Right cardiac atrium (tissue), 5 donors: ENCODE data around the gene MAP2K5. TPM values are rescaled to one million over a fixed set of nuclear protein-coding genes. Genes with fewer than 3 reads are reported as not detected.
"Not testable (repeated sequence)": the region's sequence is repeated elsewhere in the genome, so short reads cannot be mapped to it uniquely, and the experiment has no call there.

ENCODE experiments used
- ATAC-seq, 2 donors: fragments of 200-7000 bp; cut with Tn5 transposase; one replicate each; pipeline versions ENCODE4 v1.8.0 to v1.9.1; 2020; ENCODE audit warnings: moderate library complexity in 2 of 2, mild to moderate bottlenecking in 1 of 2
- DNase-seq, 3 donors: peaks; one replicate each; pipeline ENCODE4 v3.0.0-alpha.2; 2020
- H3K27ac ChIP-seq: one replicate; pipeline ENCODE4 v1.5.1; 2013; ENCODE audit warnings: mild to moderate bottlenecking, low read length, control low read depth, moderate library complexity
- H3K27me3 ChIP-seq: one replicate; pipeline ENCODE4 v1.6.1; 2013; ENCODE audit not compliant: control insufficient read depth, insufficient read depth
- H3K4me1 ChIP-seq: one replicate; pipeline ENCODE4 v1.6.1; 2013; ENCODE audit warnings: low read length; ENCODE audit not compliant: control insufficient read depth, insufficient read depth
- H3K4me3 ChIP-seq: one replicate; pipeline ENCODE4 v1.5.1; 2013; ENCODE audit warnings: low read length, control low read depth
- H3K9me3 ChIP-seq: one replicate; pipeline ENCODE4 v1.6.1; 2013; ENCODE audit warnings: low read length; ENCODE audit not compliant: control insufficient read depth
- WGBS: extraction: QIAGEN DNeasy Blood & Tissue Kit; methylation state at CpG from one replicate; pipeline ENCODE4 v1.1.7; 2013; 5-methylcytosine and 5-hydroxymethylcytosine counted together
- intact Hi-C, 4 donors: fragments of 100-400 bp; cut with DNase I; formaldehyde crosslinking; loops; one replicate each; pipeline versions ENCODE4 v1.11.0 to v1.14.0; 2022 to 2023
- polyA plus RNA-seq: library from polyadenylated mRNA; stranded (reverse); fragments of 200-250 nt; gene quantifications from one replicate; pipeline ENCODE4 v1.2.3, GENCODE V29; 2013
- total RNA-seq, 4 donors: library from RNA; stranded (reverse); fragmentation: NEBNext Ultra II Directional; extraction: Animal tissue kit (Norgen Biotek cat#: 25700); gene quantifications; one replicate each; pipeline ENCODE4 v1.2.1, GENCODE V29; 2021
- donor health status: healthy with polysubstance abuse.
- donor health status: DM: no; HTN: yes; CAD: no.
- donor health status: DM: no; HTN: no; CAD: no.
- donor health status: DM: no; HTN: yes; CAD: no; lungs with severe emphysema.
- donor health status: DM: yes; HTN: yes; CAD: no.

The MAP2K5 gene
- total and polyA plus RNA-seq, 5 donors, result 9.0 to 16.6 (median 14.9) TPM

DNA sequence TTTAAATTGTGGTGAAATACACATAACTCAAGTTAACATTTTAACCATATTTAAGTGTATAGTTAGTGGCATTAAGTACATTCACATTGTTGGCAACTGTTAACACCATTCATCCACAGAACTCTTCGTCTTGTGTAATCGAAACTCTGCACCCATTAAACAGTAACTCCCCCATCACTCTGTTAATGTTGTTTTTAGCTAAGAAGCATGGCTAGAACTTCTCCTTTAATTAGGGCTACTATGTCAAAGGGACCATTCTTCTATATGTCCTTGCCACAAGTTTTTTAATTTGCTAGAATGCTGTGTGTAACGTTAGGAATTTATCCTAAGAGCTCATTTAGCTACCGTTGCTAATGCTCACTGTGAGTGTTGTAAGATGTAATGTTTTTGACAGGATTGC is 60.6 kb downstream of the MAP2K5 start:
- intact Hi-C loops, result no loop called here
- Histone ChIP-seq H3K9me3 (no peaks in the 10 kb centered on the region), H3K27me3 (no peaks in the 10 kb centered on the region), H3K4me3 (no peak overlapping the region), H3K27ac (no peak overlapping the region), H3K4me1 (no peaks in the 10 kb centered on the region)
- no peak for ATAC-seq
- no peak for DNase-seq
- 87% methylated on average over 4 of the region's 4 CpGs for WGBS

DNA sequence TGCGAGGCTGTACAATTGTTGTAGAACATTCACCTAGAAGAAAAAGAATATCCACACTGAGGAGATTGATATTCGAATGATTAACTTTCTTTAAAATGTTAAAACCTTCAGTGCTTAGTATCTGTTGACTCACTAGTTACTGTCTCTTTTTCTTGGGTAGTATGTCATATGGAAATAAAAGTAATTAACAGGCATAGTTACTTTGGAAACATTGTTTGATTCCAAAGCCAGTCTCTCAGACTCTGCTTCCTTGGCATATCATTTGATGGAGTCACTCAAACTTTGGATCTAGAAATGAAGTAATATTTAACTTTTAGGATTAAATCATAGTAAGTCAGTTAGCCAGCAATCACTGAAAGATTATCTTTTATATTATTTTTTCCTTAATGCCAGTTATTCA is 63.4 kb downstream of the MAP2K5 start:
- DNase-seq (no peak), ATAC-seq (no peak)
- no peaks in the 10 kb centered on the region for H3K27me3 ChIP-seq
- H3K4me1 ChIP-seq, result no peaks in the 10 kb centered on the region
- WGBS, result 91% methylated on average over 2 of the region's 2 CpGs
- H3K4me3 ChIP-seq, result no peak overlapping the region
- intact Hi-C loops, result no loop called here
- no peak overlapping the region for H3K27ac ChIP-seq
- H3K9me3 ChIP-seq, result no peaks in the 10 kb centered on the region

DNA sequence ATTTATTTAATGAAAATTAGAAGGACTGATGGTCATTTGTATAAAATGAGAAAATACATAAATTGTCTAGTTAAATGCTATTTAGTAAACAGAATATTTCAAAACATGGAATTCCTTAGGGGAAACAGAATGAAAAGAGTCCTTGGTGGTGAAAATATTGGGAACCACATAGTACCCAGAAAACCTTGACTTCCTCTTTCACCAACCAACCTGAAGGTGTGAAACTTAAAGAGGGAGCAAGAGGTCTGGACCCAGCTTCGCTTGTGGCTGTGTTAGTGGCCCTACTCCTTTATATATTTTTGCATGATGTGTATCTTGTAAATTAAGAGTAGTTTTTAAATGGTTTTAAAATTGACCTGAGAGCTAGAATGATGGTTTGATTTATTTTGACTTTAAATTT is 64.2 kb downstream of the MAP2K5 start:
- DNase-seq, result no peak
- WGBS, result 94% methylated on average over 1 of the region's 1 CpG
- intact Hi-C loops, result no loop called here
- no peak for ATAC-seq
- no peak overlapping the region for H3K4me3 ChIP-seq
- no peak overlapping the region for H3K27ac ChIP-seq
- no peaks in the 10 kb centered on the region for H3K27me3 ChIP-seq
- no peaks in the 10 kb centered on the region for H3K4me1 ChIP-seq
- H3K9me3 ChIP-seq, result no peaks in the 10 kb centered on the region

DNA sequence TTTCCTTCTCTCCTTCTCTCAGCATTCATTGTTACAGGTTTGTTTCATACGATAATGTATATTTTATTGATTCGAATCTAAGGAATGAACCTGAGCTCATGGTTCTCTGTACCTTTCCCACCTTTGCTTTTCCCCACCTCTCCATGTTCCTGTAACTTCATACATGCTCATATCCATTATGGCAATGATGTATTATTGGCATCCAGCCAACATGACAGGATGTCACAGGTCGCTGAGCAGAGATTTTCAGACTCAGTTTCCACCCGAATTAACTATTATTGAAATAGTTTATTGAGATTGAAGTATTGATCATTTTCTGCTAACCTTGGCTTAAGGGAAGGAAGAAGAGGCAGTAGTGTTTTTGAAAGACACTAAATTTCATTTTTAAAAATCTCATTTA is 64.8 kb downstream of the MAP2K5 start:
- H3K4me1 ChIP-seq, result no peaks in the 10 kb centered on the region
- WGBS, result 94% methylated on average over 4 of the region's 4 CpGs
- DNase-seq (no peak), ATAC-seq (no peak)
- no peak overlapping the region for H3K27ac ChIP-seq
- no peak overlapping the region for H3K4me3 ChIP-seq
- intact Hi-C loops, result no loop called here
- H3K9me3 ChIP-seq, result no peaks in the 10 kb centered on the region
- no peaks in the 10 kb centered on the region for H3K27me3 ChIP-seq

DNA sequence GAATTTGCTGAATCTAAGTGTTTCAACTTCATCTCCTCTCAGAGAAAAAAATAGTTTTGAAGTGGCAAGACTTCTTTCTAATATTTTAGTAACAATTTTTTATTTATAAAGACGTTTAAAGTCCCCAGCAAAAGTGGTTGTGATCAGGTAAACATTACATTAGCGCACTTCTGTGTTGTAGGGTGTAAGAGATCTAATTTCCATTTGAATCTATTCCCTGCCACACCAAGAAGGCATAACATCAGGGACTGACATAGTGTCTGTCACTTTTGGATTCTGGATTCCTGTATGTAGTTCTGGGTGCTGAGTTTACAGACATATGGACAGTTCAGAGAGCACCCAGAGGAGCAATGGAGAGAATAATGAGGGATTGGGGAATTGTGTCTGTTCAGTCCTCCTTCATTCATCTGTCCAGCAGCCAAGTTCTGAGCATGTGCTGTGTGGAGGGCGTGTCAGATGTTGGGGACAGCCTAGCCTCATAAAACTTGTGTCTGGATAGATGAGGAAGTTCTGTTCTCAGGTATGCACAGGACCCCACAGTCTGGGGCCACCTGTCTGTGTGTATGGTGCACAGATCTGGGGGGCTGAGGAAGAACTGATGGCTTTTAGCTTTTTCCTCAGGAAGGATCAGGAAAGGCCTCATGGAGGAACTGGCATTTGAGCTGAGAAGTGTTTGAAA is 65.6 kb downstream of the MAP2K5 start:
- WGBS, result 93% methylated on average over 3 of the region's 3 CpGs
- no peak overlapping the region for H3K4me3 ChIP-seq
- DNase-seq (no peak), ATAC-seq (no peak)
- intact Hi-C loops, result no loop called here
- H3K4me1 ChIP-seq, result no peaks in the 10 kb centered on the region
- no peaks in the 10 kb centered on the region for H3K27me3 ChIP-seq
- no peaks in the 10 kb centered on the region for H3K9me3 ChIP-seq
- no peak overlapping the region for H3K27ac ChIP-seq

DNA sequence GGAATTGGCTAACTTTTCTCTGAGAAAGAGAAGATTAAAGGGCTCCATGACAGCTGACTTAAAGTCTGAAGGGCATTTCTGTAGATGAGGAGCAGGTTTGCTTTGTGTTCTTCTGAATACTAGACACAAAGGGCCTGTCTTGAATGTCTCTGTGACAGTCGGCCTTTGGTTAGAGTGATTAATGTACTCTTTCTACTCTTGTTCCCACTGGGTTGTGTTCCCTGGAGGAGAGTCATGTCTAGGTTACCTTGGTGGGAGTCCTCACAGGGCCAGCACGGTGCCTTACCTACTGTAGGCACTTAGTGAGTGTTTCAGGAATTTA is 66.1 kb downstream of the MAP2K5 start:
- ATAC-seq (no peak), DNase-seq (no peak)
- Histone ChIP-seq H3K27ac (no peak overlapping the region), H3K4me1 (no peaks in the 10 kb centered on the region), H3K27me3 (no peaks in the 10 kb centered on the region), H3K9me3 (no peaks in the 10 kb centered on the region), H3K4me3 (no peak overlapping the region)
- WGBS, result 97% methylated on average over 2 of the region's 2 CpGs
- intact Hi-C loops, result no loop called here

DNA sequence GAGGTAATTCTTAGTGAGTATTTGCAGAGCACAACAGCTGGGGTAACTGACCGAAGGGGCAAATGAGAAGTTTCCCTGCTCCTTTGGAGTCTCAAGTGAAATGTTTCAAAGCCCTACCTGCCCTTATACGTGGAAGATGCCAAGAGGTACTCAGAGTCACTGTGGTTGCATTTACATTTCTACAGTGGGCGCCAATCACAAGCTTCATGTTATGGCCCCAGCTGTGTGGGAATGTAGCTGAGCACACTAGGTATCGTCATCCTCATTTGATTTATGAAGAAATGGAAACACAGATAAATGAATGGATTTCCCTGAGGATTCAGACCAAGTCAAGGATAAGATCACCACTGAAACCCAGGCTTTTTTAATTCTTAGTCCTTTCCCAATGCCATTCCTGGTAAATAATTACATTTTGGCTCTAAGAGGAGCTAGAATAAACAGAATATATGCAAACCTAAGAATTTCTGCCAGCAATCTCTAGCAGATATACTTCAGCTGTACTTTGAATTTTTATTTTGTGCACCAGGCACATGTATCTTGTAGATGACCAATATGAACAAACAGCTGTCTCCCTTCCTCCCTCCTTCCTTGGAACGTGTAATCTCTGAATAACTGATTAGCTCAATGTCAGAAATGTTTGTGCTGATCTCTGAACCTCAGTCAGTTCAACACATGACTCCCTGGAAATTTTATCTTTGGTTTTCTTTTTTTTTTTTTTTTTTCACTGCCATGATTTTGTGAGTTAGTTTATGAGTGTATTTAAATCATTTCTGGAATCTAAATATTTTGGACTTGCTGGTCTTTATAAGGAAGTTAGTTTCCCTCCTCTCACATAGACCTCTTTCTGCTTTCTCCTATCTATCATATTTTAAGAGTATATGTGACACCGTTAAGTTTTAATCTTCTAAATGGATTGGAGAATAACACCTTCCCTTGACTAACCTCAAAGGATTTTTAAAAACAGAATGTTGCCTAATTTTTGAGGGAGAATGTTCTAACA is 69.2 kb downstream of the MAP2K5 start:
- no peak overlapping the region for H3K27ac ChIP-seq
- WGBS, result 67% methylated on average over 6 of the region's 6 CpGs
- H3K27me3 ChIP-seq, result no peaks in the 10 kb centered on the region
- intact Hi-C loops, result no loop called here
- ATAC-seq, result no peak
- H3K4me1 ChIP-seq, result no peaks in the 10 kb centered on the region
- H3K4me3 ChIP-seq, result no peak overlapping the region
- no peaks in the 10 kb centered on the region for H3K9me3 ChIP-seq
- no peak for DNase-seq

DNA sequence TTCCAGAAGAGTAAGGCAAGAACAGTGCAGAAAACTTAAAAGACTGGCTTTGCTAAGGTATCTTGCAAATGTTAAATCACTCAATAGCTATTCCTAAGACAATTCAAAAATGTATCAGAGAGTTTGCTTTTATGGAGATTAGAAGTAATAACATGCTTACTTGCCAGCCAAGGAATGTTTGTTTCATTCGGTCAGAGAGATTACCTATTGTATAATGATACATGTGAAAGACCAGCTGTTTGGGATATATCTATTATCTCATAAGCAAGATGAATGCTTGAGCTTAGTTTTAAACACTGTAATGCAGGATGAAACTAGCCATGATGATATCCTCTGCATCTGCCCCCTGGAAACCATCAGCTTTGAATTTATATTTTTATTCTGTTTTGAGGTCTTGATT is 70.7 kb downstream of the MAP2K5 start:
- WGBS, result 67% methylated on average over 1 of the region's 1 CpG
- no peaks in the 10 kb centered on the region for H3K9me3 ChIP-seq
- H3K4me1 ChIP-seq, result no peaks in the 10 kb centered on the region
- ATAC-seq (no peak), DNase-seq (no peak)
- intact Hi-C loops, result no loop called here
- no peaks in the 10 kb centered on the region for H3K27me3 ChIP-seq
- no peak overlapping the region for H3K4me3 ChIP-seq
- H3K27ac ChIP-seq, result no peak overlapping the region

DNA sequence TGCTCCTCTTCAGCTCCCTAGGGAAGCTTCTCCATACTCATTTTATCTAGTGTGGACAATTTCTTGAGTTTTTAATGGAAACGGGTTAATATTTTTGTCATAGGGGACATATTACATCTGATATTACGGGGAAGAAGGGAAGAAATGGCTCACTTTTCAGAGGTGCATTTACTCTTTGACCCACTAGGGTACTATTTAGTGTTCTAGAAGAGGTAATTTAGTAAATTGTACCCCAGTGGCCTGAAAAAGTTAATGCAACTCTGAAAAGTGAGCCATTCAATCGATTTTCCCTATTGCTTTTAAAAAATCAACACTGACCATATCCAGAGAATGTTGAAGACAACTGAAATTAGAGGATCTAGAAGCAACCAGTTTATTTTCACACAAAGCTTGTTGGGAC is 71.2 kb downstream of the MAP2K5 start:
- no peaks in the 10 kb centered on the region for H3K27me3 ChIP-seq

DNA sequence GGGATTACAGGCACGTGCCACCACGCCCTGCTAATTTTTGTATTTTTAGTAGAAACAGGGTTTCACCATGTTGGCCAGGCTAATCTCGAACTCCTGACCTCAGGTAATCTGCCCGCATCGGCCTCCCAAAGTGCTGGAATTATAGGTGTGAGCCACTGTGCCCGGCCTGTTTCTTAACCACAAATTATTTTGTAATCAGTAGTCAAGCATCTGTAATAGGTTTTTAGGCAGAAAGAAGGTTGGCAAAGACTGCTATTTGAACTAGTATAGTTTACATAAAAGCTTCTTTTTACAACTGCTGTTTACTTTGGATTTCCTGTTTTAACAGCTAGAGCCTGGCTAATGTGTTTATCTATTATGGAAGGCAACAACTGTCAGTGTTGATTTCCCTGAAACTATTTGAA is 72.6 kb downstream of the MAP2K5 start:
- H3K27ac ChIP-seq, ATAC-seq, H3K27me3 ChIP-seq, H3K4me3 ChIP-seq, DNase-seq, H3K9me3 ChIP-seq, intact Hi-C loops, H3K4me1 ChIP-seq: not testable (repeated sequence)
- WGBS, result 86% methylated on average over 6 of the region's 6 CpGs

More for the DNA sequence above, 71.2 kb downstream of the MAP2K5 start:
- intact Hi-C loops, result no loop called here
- no peak overlapping the region for H3K27ac ChIP-seq
- no peak overlapping the region for H3K4me3 ChIP-seq
- ATAC-seq (no peak), DNase-seq (no peak)
- H3K4me1 ChIP-seq, result no peaks in the 10 kb centered on the region
- H3K9me3 ChIP-seq, result no peaks in the 10 kb centered on the region
- 89% methylated on average over 3 of the region's 3 CpGs for WGBS

DNA sequence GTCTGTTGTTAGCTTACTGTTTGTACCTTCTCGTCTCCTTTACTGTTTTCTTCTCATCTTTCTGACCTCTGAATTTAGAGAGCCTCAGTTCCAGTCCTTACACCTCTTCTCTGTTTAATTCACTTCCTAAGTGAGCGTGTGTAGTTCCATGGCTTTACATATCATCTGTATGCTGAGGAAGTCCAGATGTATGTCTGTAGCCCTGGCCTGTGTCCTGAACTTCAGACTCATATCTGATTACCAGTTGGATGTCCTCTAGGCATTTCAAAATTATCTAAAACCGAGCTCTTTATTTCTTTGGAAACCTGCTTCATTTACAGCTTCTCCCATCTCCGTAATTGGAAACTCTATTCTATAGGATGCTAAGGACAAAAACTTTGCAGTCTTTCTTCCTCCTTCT is 75.8 kb downstream of the MAP2K5 start:
- Histone ChIP-seq H3K9me3 (no peaks in the 10 kb centered on the region), H3K4me3 (no peak overlapping the region), H3K27ac (no peak overlapping the region), H3K4me1 (no peaks in the 10 kb centered on the region), H3K27me3 (no peaks in the 10 kb centered on the region)
- DNase-seq, result no peak
- WGBS, result 73% methylated on average over 4 of the region's 4 CpGs
- intact Hi-C loops, result no loop called here
- no peak for ATAC-seq
